Breast epithelium (tissue), 4 donors: Measurements from ENCODE around the gene HDHD2. TPM values are rescaled to one million over a fixed set of nuclear protein-coding genes. Genes with fewer than 3 reads are reported as not detected.

Experiments used
- DNase-seq, 2 donors: peaks; one replicate each; pipeline ENCODE4 v3.0.0-alpha.2; 2019; ENCODE audit warnings: low spot score in 2 of 2
- H3K27ac ChIP-seq, 2 donors: fragments of 200-600 bp; sonication (generic) in 1 of 2; one replicate each; pipeline ENCODE4 v1.5.1; 2016 to 2019; ENCODE audit warnings: mild to moderate bottlenecking in 1 of 2
- H3K27me3 ChIP-seq, 2 donors: fragments of 200-600 bp; sonication (generic) in 1 of 2; one replicate each; pipeline versions ENCODE4 v1.5.1 to v1.6.0; 2017 to 2019; ENCODE audit warnings: control low read depth in 1 of 2, mild to moderate bottlenecking in 1 of 2
- H3K36me3 ChIP-seq: fragments of 200-600 bp; one replicate; pipeline ENCODE4 v1.5.1; 2019
- H3K4me1 ChIP-seq, 2 donors: fragments of 200-600 bp; sonication (generic); one replicate each; pipeline ENCODE4 v1.5.1; 2016 to 2019; ENCODE audit warnings: control low read depth in 1 of 2
- H3K4me3 ChIP-seq, 3 donors: fragments of 200-600 bp; sonication (generic); 1 replicate in 2 of 3; 2 replicates in 1 of 3; pipeline ENCODE4 v1.5.1; 2016 to 2019; ENCODE audit warnings: mild to moderate bottlenecking in 3 of 3, moderate library complexity in 2 of 3
- H3K9me3 ChIP-seq, 2 donors: fragments of 200-600 bp; sonication (generic) in 1 of 2; one replicate each; pipeline ENCODE4 v1.5.1; 2016 to 2019; ENCODE audit warnings: control low read depth in 1 of 2
- CTCF ChIP-seq, 3 donors: fragments of 450-650 bp; IDR thresholded peaks; one replicate each; pipeline ENCODE4 v1.5.1; 2016 to 2017; ENCODE audit warnings: antibody characterized with exemption in 3 of 3, mild to moderate bottlenecking in 3 of 3, moderate library complexity in 3 of 3
- POLR2A ChIP-seq: fragments of 450-650 bp; IDR thresholded peaks from one replicate; pipeline ENCODE4 v1.6.1; 2016; ENCODE audit warnings: antibody characterized with exemption, mild to moderate bottlenecking, moderate library complexity
- POLR2AphosphoS5 ChIP-seq, 3 donors: sonication (generic); formaldehyde crosslinking; IDR thresholded peaks; one replicate each; pipeline ENCODE4 v1.6.1; 2017; ENCODE audit warnings: antibody characterized with exemption in 3 of 3
- intact Hi-C: fragments of 100-400 bp; cut with DNase I; formaldehyde crosslinking; loops from one replicate; pipeline ENCODE4 v1.15.1; 2023; ENCODE audit warnings: low total_unique reads
- total RNA-seq, 3 donors: library from RNA; depleted of rRNA; stranded (reverse); fragments of >200 nt; gene quantifications; one replicate each; pipeline ENCODE4 v1.1.0, GENCODE V29; 2016

HDHD2 gene
- total RNA-seq, 3 donors from 2014 or later, result 18.7 to 41.0 (median 24.9) TPM

DNA sequence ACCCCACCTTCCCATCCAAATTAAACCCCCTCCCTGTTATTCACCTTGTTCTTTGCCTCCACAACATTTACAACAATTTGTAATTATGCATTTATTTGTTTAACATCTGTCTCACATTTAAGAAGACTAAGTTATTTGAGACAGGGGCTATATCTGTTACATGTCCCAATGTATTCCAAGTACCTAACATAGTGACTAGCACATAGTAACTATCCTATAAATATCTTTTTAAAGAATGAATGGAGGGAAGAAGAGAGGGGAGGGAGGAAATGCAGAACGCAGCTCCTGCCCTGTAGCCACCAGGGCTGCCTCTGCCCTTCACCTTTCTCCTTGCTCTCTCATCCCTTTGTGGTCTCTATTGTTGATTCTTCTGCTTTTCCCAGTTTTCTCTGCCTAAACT lies 40.6 kb downstream of the HDHD2 start:
- Histone ChIP-seq H3K36me3 (peaks cover 6% of the 10 kb centered on the region), H3K27ac (no peak overlapping the region), H3K4me1 (no peaks in the 10 kb centered on the region), H3K4me3 (no peak overlapping the region), H3K9me3 (no peaks in the 10 kb centered on the region), H3K27me3 (no peaks in the 10 kb centered on the region)
- intact Hi-C loops, result loop anchor here (10.0 kb wide), 2 partner anchors 75 to 795 kb away; no protein-coding TSS in a partner anchor
- DNase-seq, result no peak
- no peak for TF ChIP-seq POLR2A

DNA sequence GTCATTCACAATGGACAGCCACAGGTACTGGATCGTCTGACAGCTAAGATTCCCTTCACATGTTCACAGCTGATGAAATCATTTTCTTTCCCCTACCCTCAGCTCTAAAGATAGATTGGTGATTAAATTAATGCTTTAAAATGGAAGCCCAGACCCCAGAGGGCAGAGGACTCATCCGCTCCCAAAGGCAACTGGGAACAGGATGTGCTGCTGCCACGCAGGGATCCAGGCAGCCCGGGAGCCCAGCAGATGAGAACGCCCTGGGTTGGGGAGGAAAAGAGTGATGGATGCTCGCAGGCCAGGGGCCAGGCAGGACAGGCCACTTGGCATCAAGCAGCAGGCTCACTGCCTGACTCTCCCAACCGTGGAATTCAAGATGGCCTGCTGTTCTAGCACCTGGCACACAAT lies 41.3 kb downstream of the HDHD2 start:
- Histone ChIP-seq H3K27me3 (no peaks in the 10 kb centered on the region), H3K36me3 (no peaks in the 10 kb centered on the region), H3K9me3 (no peaks in the 10 kb centered on the region), H3K4me3 (no peak overlapping the region), H3K27ac (no peak overlapping the region), H3K4me1 (no peaks in the 10 kb centered on the region)
- intact Hi-C loops, result no loop called here
- TF ChIP-seq CTCF (IDR thresholded peaks at IDR 0.05), result no peak
- DNase-seq, result no peak

DNA sequence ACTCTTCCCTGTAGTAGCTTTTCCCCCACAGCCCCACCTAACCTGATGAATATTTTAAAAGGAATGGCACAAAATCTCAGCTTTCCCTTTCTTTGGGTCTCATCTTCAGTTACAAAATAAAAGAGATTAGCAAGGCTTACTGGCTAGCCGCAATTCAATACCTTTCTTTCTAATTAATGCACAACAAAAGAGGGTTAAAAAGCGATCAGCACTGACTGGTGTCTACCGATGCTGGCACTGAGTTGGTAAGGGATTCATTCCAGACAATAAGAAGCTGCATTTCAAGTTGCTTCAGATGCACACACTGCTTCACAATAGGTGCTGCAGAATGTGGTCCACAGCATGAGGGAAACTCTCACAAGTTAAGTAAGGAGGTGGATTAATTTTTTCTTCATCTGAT lies 41.9 kb downstream of the HDHD2 start:
- Histone ChIP-seq H3K27ac (no peak overlapping the region), H3K27me3 (no peaks in the 10 kb centered on the region), H3K36me3 (no peaks in the 10 kb centered on the region), H3K4me1 (no peaks in the 10 kb centered on the region), H3K4me3 (no peak overlapping the region), H3K9me3 (no peaks in the 10 kb centered on the region)
- TF ChIP-seq POLR2AphosphoS5 (IDR thresholded peaks at IDR 0.05), result no peak
- intact Hi-C loops, result no loop called here
- DNase-seq, result no peak

DNA sequence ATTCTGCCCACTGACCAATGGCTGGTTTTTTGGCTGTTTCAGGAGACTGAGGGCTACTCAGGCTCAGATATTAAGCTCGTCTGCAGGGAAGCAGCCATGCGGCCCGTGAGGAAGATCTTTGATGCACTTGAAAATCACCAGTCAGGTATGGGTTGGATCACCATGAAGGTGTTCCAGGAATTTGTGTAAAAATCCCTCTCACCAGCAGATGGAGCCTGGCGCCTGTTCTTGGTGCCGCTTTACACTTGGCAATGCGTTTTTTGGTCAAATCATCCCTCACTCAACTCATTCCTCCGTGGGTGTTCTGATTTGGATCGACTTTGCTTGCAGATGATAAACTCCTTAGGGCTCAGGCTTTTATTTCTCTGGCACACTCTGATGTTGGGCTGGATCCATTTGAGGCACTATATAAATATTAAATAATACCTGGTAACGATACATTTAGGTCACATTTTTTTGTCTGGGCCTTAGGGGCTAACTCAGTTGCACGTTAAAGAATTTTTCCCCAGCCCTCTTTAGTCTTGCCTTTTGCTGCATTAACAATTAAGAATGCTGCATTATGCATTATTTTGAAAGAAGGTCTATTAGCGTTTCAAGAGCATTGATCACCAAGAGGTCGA lies 50.0 kb downstream of the HDHD2 start:
- DNase-seq, result peak in 1 of 2 donors; percentile 35
- intact Hi-C loops, result no loop called here
- no peaks in the 10 kb centered on the region for H3K27me3 ChIP-seq

DNA sequence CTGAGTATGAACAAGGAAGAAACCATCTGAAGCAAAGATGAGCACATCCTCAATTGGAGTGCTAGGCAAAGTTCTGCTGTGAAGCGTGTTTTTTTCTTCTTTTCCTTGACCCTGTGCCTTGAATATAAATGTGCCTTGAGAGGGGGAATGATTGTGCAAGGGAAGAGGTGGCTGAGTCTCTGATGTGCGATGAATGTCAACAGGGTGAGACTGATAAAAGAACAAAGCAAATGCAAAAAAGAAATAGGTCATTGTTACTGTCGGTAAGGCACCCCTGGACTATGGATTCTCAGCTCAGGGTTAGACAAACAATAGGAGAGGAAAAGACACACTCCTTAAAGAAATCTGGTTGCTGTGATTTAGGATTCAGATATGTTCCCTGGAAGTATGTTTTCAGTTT lies 54.5 kb downstream of the HDHD2 start:
- intact Hi-C loops, result no loop called here
- Histone ChIP-seq H3K4me3 (no peak overlapping the region), H3K27ac (no peak overlapping the region), H3K9me3 (no peaks in the 10 kb centered on the region), H3K27me3 (no peaks in the 10 kb centered on the region), H3K36me3 (no peaks in the 10 kb centered on the region), H3K4me1 (no peaks in the 10 kb centered on the region)
- no peak for TF ChIP-seq POLR2AphosphoS5 (IDR thresholded peaks at IDR 0.05)
- no peak for TF ChIP-seq CTCF (IDR thresholded peaks at IDR 0.05)
- TF ChIP-seq POLR2A, result no peak
- no peak for DNase-seq

More for the DNA sequence above, 50.0 kb downstream of the HDHD2 start:
- no peak overlapping the region for H3K4me3 ChIP-seq
- H3K27ac ChIP-seq, result no peak overlapping the region
- H3K9me3 ChIP-seq, result no peaks in the 10 kb centered on the region
- no peak for TF ChIP-seq POLR2A
- no peak for TF ChIP-seq POLR2AphosphoS5 (IDR thresholded peaks at IDR 0.05)
- TF ChIP-seq CTCF (IDR thresholded peaks at IDR 0.05), result peak in 2 of 3 donors; percentile 69 to 71
- no peaks in the 10 kb centered on the region for H3K36me3 ChIP-seq
- no peaks in the 10 kb centered on the region for H3K4me1 ChIP-seq

DNA sequence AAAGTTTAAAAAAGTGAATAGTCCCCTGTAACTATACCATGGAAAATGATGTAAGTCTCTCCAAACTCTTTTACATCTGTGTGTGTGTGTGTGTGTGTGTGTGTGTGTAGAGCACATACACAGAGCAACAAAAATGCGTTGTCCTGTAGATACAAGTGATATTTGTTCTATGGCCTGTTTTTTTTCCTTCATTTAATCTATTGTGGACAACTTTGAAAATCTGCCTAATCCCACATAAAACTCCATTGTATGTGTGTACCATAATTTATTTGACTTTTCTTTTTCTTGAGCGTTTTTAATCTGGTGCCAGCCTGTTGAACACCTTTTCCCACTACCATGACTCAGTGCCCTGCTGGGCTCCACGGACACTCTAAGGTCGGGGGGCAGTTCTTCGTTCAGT lies 62.6 kb downstream of the HDHD2 start:
- intact Hi-C loops, result no loop called here
- no peak for DNase-seq
- no peaks in the 10 kb centered on the region for H3K27me3 ChIP-seq
- no peak overlapping the region for H3K27ac ChIP-seq
- no peaks in the 10 kb centered on the region for H3K36me3 ChIP-seq
- H3K4me1 ChIP-seq, result no peaks in the 10 kb centered on the region
- no peaks in the 10 kb centered on the region for H3K9me3 ChIP-seq
- H3K4me3 ChIP-seq, result no peak overlapping the region
- TF ChIP-seq POLR2AphosphoS5 (IDR thresholded peaks at IDR 0.05) (no peak), CTCF (IDR thresholded peaks at IDR 0.05) (no peak), POLR2A (no peak)
